C4-2B (cell line): ENCODE results near the gene RAPGEF1.

Experiments
- H3K27ac ChIP-seq: fragments of 450-650 bp; 2 replicates; pipeline ENCODE4 v1.5.1; 2017
- CTCF ChIP-seq: fragments of 450-650 bp; conservative IDR thresholded peaks from 2 replicates; pipeline ENCODE4 v1.5.1; 2017; ENCODE audit warnings: mild to moderate bottlenecking
- ZFX ChIP-seq: fragments of 450-650 bp; IDR thresholded peaks from 2 replicates; pipeline ENCODE4 v1.6.1; 2017

The RAPGEF1 gene

GRCh38 chr9:131671133-131671520, 68.7 kb downstream of the RAPGEF1 start:
- no peak overlapping the region for H3K27ac ChIP-seq
- TF ChIP-seq CTCF (no peak), ZFX (no peak)

- no peak overlapping the region for H3K27ac ChIP-seq
- TF ChIP-seq ZFX (no peak), CTCF (no peak)
Measured at GRCh38 chr9:131670247-131671132, 69.4 kb downstream of the RAPGEF1 start.

GRCh38 chr9:131669269-131670157, 70.4 kb downstream of the RAPGEF1 start:
- no peak overlapping the region for H3K27ac ChIP-seq
- TF ChIP-seq CTCF (no peak), ZFX (no peak)

- no peak for TF ChIP-seq ZFX
- no peak for TF ChIP-seq CTCF
- H3K27ac ChIP-seq = no peak overlapping the region
Measured at GRCh38 chr9:131668439-131669268, 71.2 kb downstream of the RAPGEF1 start.

- H3K27ac ChIP-seq = no peak overlapping the region
- TF ChIP-seq CTCF = no peak
- no peak for TF ChIP-seq ZFX
Measured at GRCh38 chr9:131668057-131668438, 71.8 kb downstream of the RAPGEF1 start.

- TF ChIP-seq ZFX (no peak), CTCF (no peak)
- H3K27ac ChIP-seq = no peak overlapping the region
Measured at GRCh38 chr9:131667576-131667975, 72.3 kb downstream of the RAPGEF1 start.
